ENCODE measurements around the gene IRS2.

IRS2 gene

DNA sequence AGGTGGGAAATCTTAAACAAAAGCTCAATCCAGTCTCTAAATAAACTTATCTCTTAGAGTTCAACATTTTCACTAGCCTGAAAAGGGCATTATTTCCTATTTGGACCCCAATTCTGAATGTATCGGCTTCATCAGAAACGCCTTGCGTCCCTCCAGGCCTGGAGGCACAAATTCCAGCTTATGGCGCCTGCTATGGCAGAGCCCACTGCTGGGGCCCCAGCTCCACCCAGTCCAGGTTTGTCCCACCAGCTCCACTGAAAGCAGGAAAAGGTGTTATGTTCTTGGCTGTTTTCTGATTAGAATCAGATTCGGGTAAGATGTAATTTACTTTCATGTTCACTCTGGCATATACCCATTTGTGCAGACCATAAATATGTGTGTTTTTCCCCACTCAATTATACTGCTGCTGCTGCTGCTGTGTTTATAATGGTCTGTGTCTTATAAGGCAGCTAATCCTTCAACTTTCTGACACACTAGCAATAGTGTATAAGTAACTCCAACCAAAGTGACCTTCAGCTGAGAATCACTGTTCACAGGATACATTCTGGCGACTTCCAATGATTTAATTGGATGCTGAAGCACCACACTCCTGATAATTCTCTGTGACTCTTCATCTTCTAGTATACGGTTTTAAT lies 6.4 kb downstream of the IRS2 start:
- DNase-seq (ENCODE audit: low read depth), result no peak

- no peak for DNase-seq (ENCODE audit: low read depth)
Measured at GRCh38 chr13:109779074-109779473, 7.3 kb downstream of the IRS2 start.

DNA sequence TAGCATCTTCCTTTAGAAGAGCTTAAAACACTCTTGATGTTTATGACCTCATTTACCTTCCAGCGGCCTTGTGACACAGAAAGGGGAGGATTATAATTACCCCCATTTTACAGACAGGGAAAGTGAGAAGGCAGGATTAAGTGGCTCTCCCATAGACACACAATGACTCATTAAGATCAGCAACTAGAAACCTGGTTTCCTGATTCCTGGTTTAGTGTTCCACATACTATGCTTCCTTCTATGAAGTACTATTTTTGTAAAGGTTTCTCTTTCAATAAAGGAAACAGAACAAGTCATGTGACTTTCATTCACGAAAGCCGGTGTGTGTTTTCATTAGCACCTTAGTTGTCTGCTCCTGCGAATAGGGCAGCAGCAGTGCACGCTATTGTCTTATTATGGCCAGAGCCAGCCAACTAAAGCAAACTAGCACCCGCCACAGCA lies 8.3 kb downstream of the IRS2 start:
- DNase-seq (ENCODE audit: low read depth), result no peak

- no peak for DNase-seq (ENCODE audit: low read depth)
Measured at GRCh38 chr13:109776575-109776974, 9.8 kb downstream of the IRS2 start.

GRCh38 chr13:109773786-109774185 lies 12.6 kb downstream of the IRS2 start:
- no peak for DNase-seq (ENCODE audit: low read depth)

GRCh38 chr13:109773276-109773675 lies 13.1 kb downstream of the IRS2 start:
- no peak for DNase-seq (ENCODE audit: low read depth)

GRCh38 chr13:109771926-109772325 lies 14.5 kb downstream of the IRS2 start:
- no peak for DNase-seq (ENCODE audit: low read depth)

DNA sequence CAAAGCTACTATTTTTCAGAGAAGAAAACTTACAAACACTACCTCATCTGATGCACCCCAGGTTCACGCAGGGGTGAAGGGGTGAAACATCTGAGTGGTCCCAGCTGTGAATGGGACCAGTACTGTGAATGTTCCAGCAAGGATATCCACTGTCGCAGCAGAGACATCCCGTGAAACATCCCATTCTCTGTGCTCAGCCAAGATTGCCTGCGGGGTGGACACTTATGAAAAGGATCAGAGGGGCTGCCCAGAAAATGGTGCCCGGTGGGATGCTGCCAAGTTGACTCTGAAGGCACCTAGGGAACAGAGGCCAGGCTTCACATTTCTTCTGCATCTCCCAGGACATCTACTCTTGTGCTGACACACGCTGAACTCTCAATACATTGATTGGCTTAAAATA lies 15.9 kb downstream of the IRS2 start:
- no peak for DNase-seq (ENCODE audit: low read depth)

- DNase-seq (ENCODE audit: low read depth), result no peak
Measured at GRCh38 chr13:109769921-109770320, 16.5 kb downstream of the IRS2 start.

GRCh38 chr13:109769275-109769674 lies 17.1 kb downstream of the IRS2 start:
- no peak for DNase-seq (ENCODE audit: low read depth)

DNA sequence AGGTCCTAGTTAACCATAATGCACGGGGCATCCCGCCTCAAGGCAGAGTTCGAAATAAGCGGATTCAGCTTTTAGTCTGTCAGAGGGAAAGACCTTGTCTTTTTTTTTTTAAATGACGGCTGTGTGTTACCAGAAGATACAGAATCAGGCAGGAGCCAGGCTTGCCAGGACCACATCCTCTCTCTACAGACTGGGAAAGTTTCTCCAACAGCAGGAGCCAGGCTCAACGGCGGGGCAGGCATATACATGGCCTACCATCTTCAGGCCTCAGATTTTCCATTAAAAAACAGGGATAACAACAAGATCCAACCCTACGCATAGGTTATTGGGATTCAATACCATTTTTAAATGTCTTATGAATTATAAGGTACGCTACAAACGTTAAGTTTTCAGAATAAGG lies 17.8 kb downstream of the IRS2 start:
- DNase-seq (ENCODE audit: low read depth), result no peak

DNA sequence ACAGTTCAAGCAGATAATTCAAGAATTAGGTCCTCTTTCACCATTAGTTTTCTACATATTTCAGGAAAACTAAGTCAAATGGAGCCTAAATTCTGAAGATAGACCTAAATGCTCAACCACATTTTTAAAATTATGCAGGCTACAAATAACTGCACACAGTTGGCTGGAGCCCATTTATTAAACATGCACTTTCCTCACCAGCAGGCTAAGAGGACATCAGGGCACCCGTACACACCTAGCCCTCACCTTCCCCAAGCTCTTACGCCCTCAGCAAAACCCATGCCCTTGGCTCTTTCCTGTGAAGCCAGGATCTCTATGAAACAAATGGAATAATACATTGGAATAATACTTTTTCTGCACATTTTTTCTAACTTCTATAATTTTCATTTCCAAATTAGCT lies 18.2 kb downstream of the IRS2 start:
- no peak for DNase-seq (ENCODE audit: low read depth)

GRCh38 chr13:109767023-109767422 lies 19.4 kb downstream of the IRS2 start:
- no peak for DNase-seq (ENCODE audit: low read depth)

DNA sequence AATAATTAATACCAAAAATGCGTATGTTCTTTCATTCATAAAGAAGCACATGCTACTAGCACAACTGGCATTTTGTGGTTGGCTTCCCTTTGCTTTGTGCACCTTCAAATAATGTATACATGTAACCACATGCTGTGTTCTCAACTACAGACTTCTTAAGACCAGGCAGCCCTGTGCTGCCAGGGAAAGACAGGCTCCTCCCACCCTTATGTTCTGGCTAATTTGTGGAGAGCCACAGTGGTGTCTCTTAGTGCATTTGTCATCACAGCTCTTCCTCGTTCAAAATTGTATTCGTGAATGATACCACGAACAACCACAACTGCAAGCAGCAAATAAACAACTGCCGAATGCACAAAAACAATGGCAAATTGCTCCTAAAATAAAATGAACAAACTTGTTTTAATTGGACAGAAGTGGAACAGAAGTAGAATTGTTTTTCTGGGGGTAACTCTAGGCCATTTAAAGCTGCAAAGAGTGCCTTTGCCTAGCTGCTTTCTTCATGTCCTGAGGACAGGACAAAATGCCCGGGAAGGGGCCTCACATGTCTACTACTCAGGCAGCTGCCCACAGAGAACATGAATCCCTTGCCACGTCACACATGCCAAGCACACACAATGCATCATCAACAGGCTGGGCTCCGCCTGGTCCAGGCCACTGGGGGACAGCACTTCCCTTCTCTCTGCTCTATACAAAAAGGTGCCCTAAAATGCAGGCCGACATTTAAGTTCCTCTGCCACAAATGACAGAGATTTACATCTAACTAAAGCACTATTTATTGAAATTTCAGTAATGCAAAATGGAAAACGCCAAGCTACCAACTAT lies 21.7 kb downstream of the IRS2 start:
- no peak for DNase-seq (ENCODE audit: low read depth)

DNA sequence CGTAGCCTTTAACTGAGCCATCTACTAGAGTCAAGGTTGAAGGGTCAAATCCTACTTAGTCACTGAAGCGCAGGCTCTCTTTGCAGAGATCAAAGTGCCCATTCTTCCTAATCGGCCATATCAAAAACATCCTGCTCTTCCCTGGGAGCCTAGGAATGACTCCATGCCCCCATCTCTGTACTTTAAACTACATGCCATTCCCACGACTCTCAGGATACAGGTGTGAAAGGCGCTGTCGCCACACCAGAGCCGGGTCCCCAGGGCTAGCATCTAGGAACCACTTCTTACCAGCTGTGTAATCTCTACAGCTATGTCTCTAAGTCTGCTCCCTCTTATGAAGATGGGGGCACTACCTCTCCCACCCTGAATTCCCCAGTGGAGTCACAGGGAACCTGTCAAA lies 22.3 kb downstream of the IRS2 start:
- DNase-seq (ENCODE audit: low read depth), result no peak

DNA sequence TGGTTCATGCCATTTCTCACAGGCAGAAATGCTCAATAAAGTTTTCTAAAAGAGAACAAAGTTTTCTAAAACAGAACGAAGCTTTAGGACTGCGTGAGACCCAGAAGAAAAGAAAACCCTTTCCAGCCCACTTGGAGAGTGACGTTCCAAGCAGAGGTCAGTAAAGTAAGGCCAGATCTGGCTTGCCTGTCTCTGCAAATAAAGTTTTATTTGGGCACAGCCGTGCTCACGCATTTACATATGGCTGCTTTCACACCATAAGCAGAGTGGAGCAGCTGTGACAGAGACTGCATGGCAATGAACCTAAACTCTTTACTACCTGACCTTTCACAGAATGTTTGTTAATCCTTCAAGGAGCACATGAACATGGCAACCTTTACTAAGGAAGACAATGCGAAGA lies 23.6 kb downstream of the IRS2 start:
- no peak for DNase-seq (ENCODE audit: low read depth)

DNA sequence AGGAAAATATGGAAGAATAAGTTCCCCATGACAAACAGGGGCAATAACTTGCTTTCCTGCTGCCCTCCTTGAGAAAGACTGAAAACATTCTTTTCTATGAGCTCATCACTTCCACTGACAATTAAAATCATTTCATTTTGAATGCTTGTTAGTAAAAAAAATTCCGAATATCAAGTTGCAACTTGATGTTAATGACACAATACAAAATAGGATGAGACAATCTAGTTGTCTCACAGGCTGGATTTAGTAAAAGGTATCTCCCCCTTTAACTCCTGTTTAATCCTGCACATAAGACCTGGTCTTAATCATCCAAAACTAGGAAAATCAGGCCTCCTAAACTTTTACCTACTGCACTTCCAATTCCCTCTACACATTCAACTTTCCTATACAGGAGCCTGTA lies 24.7 kb downstream of the IRS2 start:
- no peak for DNase-seq (ENCODE audit: low read depth)

- DNase-seq (ENCODE audit: low read depth), result no peak
Measured at GRCh38 chr13:109760951-109761350, 25.4 kb downstream of the IRS2 start.

DNA sequence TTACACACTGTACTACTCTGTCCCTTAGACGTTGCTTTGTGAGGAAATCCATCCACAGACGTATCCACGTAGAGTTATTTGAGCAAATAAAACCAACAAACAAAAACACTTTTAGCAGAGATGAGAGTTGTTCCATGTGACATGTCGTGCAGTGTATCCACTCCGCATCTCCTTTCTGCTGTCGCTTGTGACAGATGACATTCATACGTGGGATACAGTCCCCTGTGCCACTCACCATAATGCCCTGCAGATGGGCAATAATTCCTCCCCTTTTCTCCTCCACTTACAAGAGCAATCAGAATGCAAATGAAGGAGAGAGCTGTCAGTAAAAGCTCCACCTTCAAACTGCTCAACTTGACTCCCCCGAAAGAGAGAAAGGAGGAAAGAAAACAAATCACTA lies 26.0 kb downstream of the IRS2 start:
- no peak for DNase-seq (ENCODE audit: low read depth)

GRCh38 chr13:109759609-109760008 lies 26.8 kb downstream of the IRS2 start:
- DNase-seq (ENCODE audit: low read depth), result no peak

- no peak for DNase-seq (ENCODE audit: low read depth)
Measured at GRCh38 chr13:109758937-109759480, 27.4 kb downstream of the IRS2 start.

- DNase-seq (ENCODE audit: low read depth), result no peak
Measured at GRCh38 chr13:109756778-109757177, 29.6 kb downstream of the IRS2 start.

DNA sequence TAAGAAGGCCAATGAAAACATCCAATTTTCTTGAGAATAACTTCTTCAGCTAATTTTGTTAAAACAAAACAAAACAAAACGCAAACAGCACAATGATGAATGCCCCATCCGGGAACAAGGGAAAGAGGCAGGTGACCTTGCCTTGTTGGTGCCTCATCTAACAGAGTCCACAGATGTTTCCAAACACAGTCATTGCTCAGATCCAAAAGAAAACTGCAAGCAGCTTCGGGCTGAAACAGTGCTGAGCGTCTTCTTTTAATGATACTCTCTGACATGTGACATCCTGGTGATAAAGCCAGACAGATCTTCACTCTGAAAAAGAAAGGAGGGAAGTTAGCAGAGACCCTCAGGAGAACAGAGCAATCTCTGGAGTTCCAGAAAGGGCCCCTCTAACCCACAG lies 30.4 kb downstream of the IRS2 start:
- no peak for DNase-seq (ENCODE audit: low read depth)

- DNase-seq (ENCODE audit: low read depth), result no peak
Measured at GRCh38 chr13:109755551-109755950, 30.8 kb downstream of the IRS2 start.
